OCI-LY3 (cell line): ENCODE measurements around the gene IQGAP2.
"Not testable (repeated sequence)": the region's sequence is repeated elsewhere in the genome, so short reads cannot be mapped to it uniquely, and the experiment has no call there.

Experiments
- H2AFZ ChIP-seq: fragments of 200-600, 300-600 bp; shearing (Covaris generic); 2 replicates; pipeline ENCODE4 v1.6.0; 2014; ENCODE audit warnings: antibody characterized with exemption, low read depth, low read length
- H3K27ac ChIP-seq: fragments of 200-600, 300-600 bp; sonication (generic); 2 replicates; pipeline ENCODE4 v1.5.1; 2014; ENCODE audit warnings: mild to moderate bottlenecking, low read length, moderate library complexity, mixed read lengths
- H3K27me3 ChIP-seq: fragments of 200-600, 300-600 bp; sonication (generic); 2 replicates; pipeline ENCODE4 v1.6.1; 2014; ENCODE audit warnings: low read depth, low read length, mixed read lengths
- H3K36me3 ChIP-seq: fragments of 200-600, 300-600 bp; sonication (generic); replicated peaks from 2 replicates; pipeline ENCODE3; 2014; ENCODE audit warnings: low read depth, low read length, mixed read lengths
- H3K4me1 ChIP-seq: fragments of 300-600, 200-600 bp; sonication (generic); 2 replicates; pipeline ENCODE4 v1.6.1; 2014; ENCODE audit warnings: low read length, mixed read lengths
- H3K4me2 ChIP-seq: fragments of 200-600, 300-600 bp; sonication (generic); 2 replicates; pipeline ENCODE4 v1.6.1; 2014; ENCODE audit warnings: low read length, mixed read lengths
- H3K4me3 ChIP-seq: fragments of 300-600, 200-600 bp; sonication (generic); 2 replicates; pipeline ENCODE4 v1.5.1; 2014; ENCODE audit warnings: antibody characterized with exemption, mild to moderate bottlenecking, low read length, moderate library complexity
- H3K79me2 ChIP-seq: fragments of 300-600, 200-600 bp; shearing (Covaris generic); 2 replicates; pipeline ENCODE4 v1.6.1; 2014; ENCODE audit warnings: mild to moderate bottlenecking, low read length, mixed read lengths
- H3K9ac ChIP-seq: fragments of 300-600, 200-600 bp; shearing (Covaris generic); 2 replicates; pipeline ENCODE4 v1.6.0; 2014; ENCODE audit warnings: mild to moderate bottlenecking, low read length, moderate library complexity
- H3K9me3 ChIP-seq: fragments of 200-600, 300-600 bp; shearing (Covaris generic); 2 replicates; pipeline ENCODE4 v1.6.1; 2014; ENCODE audit warnings: low read length, mixed read lengths; ENCODE audit not compliant: insufficient read depth
- H4K20me1 ChIP-seq: fragments of 200-600, 300-600 bp; sonication (generic); 2 replicates; pipeline ENCODE4 v1.6.1; 2016; ENCODE audit warnings: low read length, mixed read lengths; ENCODE audit not compliant: insufficient read depth
- EZH2phosphoT487 ChIP-seq: fragments of 200-600 bp; shearing (Covaris generic); IDR thresholded peaks from 2 replicates; pipeline ENCODE4 v1.6.1; 2018; ENCODE audit warnings: antibody characterized with exemption, mixed run types, low read depth
- TF ChIP-seq, protein P1 (sequence below): fragments of 200-600, 300-600 bp; sonication (generic); IDR thresholded peaks from 2 replicates; pipeline ENCODE4 v1.5.1; 2014; ENCODE audit warnings: antibody characterized with exemption, low read length, low read depth

IQGAP2 gene

DNA sequence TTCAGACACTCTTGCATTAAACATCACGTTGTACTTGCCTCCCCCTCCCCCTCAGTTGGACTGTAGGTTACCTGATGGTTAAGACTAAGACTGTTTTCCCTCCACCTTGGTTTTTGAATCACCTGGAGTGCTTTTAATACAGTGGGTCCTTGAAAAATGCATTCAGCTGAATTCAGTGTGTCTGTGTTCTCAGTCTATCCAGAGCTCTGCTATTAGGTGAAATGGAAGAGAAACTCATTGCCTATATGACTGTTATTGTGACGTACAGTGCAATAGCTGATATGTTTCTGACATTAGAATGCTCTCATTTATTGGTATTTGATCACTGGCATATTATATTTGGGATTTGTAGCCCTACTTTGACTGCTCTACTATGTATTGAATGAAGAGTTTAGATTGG lies 111.6 kb downstream of the IQGAP2 start:
- TF ChIP-seq, protein P1, sequence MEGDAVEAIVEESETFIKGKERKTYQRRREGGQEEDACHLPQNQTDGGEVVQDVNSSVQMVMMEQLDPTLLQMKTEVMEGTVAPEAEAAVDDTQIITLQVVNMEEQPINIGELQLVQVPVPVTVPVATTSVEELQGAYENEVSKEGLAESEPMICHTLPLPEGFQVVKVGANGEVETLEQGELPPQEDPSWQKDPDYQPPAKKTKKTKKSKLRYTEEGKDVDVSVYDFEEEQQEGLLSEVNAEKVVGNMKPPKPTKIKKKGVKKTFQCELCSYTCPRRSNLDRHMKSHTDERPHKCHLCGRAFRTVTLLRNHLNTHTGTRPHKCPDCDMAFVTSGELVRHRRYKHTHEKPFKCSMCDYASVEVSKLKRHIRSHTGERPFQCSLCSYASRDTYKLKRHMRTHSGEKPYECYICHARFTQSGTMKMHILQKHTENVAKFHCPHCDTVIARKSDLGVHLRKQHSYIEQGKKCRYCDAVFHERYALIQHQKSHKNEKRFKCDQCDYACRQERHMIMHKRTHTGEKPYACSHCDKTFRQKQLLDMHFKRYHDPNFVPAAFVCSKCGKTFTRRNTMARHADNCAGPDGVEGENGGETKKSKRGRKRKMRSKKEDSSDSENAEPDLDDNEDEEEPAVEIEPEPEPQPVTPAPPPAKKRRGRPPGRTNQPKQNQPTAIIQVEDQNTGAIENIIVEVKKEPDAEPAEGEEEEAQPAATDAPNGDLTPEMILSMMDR, result no peak
- TF ChIP-seq EZH2phosphoT487, result no peak

DNA sequence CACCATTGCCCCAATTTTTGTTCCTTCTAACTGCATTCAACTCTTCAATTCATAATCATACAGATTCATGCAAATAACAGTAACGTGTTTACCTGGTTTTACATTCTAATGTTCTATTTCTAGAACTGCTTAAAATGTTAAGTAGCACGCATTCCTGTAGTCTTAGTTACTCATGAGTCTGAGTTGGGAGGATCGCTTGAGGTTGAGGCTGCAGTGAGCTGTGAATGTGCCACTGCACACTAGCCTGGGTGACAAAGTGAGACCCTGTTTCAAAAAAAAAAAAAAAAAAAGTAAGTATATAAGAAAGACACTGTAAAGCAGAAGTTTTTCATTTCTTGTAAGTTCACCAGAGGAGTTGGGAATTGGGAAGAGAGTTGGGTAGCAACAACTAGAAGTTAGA lies 114.2 kb downstream of the IQGAP2 start:
- Histone ChIP-seq H3K4me2 (no peak overlapping the region), H3K79me2 (no peaks in the 10 kb centered on the region), H3K36me3 (no peaks in the 10 kb centered on the region), H3K9ac (no peak overlapping the region), H3K27me3 (no peaks in the 10 kb centered on the region), H3K4me1 (peaks cover 11% of the 10 kb centered on the region), H3K9me3 (no peaks in the 10 kb centered on the region), H3K27ac (no peak overlapping the region), H4K20me1 (no peaks in the 10 kb centered on the region), H2AFZ (no peak overlapping the region), H3K4me3 (no peak overlapping the region)
- TF ChIP-seq EZH2phosphoT487, result no peak
- TF ChIP-seq, protein P1, result no peak

More for the DNA sequence above, 111.6 kb downstream of the IQGAP2 start:
- Histone ChIP-seq H3K27ac (no peak overlapping the region), H4K20me1 (no peaks in the 10 kb centered on the region), H3K4me2 (no peak overlapping the region), H3K4me3 (no peak overlapping the region), H2AFZ (no peak overlapping the region), H3K36me3 (no peaks in the 10 kb centered on the region), H3K27me3 (no peaks in the 10 kb centered on the region), H3K4me1 (no peaks in the 10 kb centered on the region), H3K9ac (no peak overlapping the region), H3K9me3 (no peaks in the 10 kb centered on the region), H3K79me2 (no peaks in the 10 kb centered on the region)

DNA sequence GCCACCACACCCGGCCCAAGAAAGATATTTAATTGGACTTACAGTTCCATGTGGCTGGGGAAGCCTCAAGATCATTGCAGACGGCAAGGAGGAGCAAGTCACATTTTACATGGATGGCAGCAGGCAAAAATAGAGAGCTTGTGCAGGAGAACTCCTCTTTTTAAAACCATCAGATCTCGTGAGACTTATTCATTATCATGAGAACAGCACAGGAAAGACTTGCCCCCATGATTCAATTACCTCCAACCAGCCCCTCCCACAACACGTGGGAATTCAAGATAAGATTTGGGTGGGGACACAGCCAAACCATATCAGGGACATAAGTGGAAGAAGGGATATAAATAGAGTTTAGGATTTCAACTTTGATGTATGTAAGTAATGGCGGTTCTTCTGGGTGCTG lies 115.2 kb downstream of the IQGAP2 start:
- H3K27ac ChIP-seq, H2AFZ ChIP-seq, H3K36me3 ChIP-seq, H3K4me2 ChIP-seq, H3K9me3 ChIP-seq, H3K27me3 ChIP-seq, H3K4me3 ChIP-seq, H4K20me1 ChIP-seq, H3K9ac ChIP-seq, H3K79me2 ChIP-seq: not testable (repeated sequence)
- peaks cover 11% of the 10 kb centered on the region for H3K4me1 ChIP-seq

DNA sequence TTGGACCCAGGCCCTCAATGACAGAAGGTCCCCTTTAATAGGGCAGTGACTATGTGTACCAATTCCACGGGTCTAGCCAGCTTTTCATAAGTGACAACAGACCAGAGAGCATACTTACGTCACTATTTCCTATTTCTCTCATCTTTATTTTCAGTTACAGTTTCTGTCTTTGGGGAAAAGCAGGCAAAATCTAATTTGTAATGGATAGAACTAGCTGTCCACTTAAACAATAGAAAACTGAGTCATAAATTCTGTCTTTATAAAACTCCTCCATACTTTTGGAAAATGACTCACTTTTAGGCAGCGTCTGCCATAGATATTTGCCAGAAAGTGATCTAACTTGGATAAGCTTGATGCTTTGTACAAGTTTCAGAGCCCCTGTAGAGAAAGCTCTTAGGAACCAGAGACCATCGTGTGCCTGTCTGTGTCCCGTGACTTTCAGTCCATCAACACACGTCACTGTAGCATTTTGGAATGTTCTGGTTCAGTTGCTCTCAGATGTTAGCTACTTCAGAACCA lies 118.2 kb downstream of the IQGAP2 start:
- Histone ChIP-seq H3K4me1 (peaks cover 11% of the 10 kb centered on the region), H3K9ac (peak overlapping the region; percentile 22; the same call in 1 of the 2 replicates), H3K27me3 (no peaks in the 10 kb centered on the region), H3K9me3 (no peaks in the 10 kb centered on the region), H3K79me2 (no peaks in the 10 kb centered on the region), H3K4me2 (peak overlapping the region; percentile 85), H4K20me1 (no peaks in the 10 kb centered on the region), H2AFZ (peak overlapping the region; percentile 58), H3K36me3 (no peaks in the 10 kb centered on the region), H3K4me3 (peak overlapping the region; percentile 55), H3K27ac (peak overlapping the region; percentile 34; the same call in 1 of the 2 replicates)
- TF ChIP-seq, protein P1, result no peak
- TF ChIP-seq EZH2phosphoT487, result no peak
